22Rv1 (cell line): ENCODE measurements around the gene MGAT5B.

ENCODE experiments used
- H3K27ac ChIP-seq: fragments of 450-650 bp; 2 replicates; pipeline ENCODE4 v1.5.1; 2017
- ZFX ChIP-seq: fragments of 450-650 bp; IDR thresholded peaks from 2 replicates; pipeline ENCODE4 v1.6.1; 2017; ENCODE audit warnings: antibody characterized with exemption, borderline replicate concordance
- TF ChIP-seq, protein P1 (sequence below): fragments of 450-650 bp; IDR thresholded peaks from 2 replicates; pipeline ENCODE4 v1.5.1; 2017; ENCODE audit warnings: mild to moderate bottlenecking

MGAT5B gene

DNA sequence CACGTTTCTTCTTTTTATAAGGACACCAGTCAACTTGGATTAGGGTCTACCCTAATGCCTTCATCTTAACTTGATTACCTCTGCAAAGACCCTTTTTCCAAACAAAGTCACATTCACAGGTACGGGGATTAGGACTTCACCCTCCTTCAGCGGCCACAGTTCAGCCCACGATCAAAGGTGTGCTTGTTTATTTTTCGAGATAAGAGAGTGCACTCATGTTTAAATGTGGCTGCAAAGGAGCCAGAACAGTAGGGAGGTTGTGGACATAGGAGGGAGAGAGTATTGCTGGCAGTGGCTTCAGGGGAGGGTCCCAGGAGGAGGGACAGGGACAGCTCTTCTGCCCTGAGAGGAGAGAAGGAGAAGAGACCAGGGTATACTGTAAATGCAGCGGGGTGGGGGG is 46.7 kb downstream of the MGAT5B start:
- TF ChIP-seq ZFX, result no peak
- TF ChIP-seq, protein P1, sequence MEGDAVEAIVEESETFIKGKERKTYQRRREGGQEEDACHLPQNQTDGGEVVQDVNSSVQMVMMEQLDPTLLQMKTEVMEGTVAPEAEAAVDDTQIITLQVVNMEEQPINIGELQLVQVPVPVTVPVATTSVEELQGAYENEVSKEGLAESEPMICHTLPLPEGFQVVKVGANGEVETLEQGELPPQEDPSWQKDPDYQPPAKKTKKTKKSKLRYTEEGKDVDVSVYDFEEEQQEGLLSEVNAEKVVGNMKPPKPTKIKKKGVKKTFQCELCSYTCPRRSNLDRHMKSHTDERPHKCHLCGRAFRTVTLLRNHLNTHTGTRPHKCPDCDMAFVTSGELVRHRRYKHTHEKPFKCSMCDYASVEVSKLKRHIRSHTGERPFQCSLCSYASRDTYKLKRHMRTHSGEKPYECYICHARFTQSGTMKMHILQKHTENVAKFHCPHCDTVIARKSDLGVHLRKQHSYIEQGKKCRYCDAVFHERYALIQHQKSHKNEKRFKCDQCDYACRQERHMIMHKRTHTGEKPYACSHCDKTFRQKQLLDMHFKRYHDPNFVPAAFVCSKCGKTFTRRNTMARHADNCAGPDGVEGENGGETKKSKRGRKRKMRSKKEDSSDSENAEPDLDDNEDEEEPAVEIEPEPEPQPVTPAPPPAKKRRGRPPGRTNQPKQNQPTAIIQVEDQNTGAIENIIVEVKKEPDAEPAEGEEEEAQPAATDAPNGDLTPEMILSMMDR, result no peak
- no peak overlapping the region for H3K27ac ChIP-seq

DNA sequence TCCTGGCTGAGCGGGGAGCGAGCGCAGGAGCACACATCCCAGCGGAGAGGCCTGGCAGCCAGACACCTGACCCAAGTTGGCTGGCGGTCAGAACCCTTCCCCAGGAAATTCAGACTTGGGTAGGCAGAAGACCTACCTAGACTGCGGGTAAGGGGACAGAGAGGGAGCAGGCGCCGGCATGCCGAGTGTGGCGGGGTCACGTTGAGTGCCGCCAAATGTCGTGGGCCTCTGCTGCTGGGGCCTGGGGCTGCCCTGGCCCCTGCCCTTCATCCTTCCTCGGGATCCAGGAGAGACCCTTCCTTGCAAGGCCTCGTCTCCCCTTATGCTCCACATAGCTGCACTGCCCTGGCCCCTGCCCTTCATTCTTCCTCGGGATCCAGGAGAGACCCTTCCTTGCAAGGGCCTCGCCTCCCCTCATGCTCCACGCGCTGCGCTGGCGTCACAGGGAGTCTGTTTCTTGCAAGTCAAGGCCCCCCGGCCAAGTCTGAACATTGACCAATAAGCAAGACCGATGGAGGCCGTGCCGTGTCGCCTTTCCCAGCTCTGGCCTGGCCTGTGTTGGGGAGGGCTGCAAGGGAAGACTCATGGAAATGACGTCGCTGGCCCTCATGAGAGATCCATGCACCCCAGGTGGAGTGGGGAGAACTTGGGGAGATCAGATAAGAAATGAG is 47.8 kb downstream of the MGAT5B start:
- TF ChIP-seq, protein P1, result no peak
- TF ChIP-seq ZFX, result no peak
- no peak overlapping the region for H3K27ac ChIP-seq

DNA sequence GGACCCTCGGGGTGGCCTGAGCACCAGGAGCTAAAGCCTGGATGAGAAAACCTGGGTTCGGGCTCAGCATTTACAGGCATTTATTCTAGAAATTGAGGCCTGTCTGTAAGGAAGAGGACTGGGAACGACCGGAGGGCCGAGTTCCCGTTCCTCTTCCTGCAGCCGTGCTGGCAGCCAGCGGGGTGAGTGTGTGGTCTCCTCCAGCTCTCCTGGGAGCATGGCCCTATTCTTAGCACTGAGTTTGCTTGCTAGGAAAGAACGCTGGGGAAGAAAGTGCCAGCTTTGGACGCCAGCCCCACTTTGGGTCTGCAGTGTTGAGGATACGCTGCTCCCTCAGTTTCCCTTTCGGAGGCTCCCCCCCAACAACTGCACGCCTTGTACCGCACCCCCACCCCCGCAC is 49.6 kb downstream of the MGAT5B start:
- TF ChIP-seq, protein P1, result no peak
- no peak for TF ChIP-seq ZFX
- no peak overlapping the region for H3K27ac ChIP-seq

DNA sequence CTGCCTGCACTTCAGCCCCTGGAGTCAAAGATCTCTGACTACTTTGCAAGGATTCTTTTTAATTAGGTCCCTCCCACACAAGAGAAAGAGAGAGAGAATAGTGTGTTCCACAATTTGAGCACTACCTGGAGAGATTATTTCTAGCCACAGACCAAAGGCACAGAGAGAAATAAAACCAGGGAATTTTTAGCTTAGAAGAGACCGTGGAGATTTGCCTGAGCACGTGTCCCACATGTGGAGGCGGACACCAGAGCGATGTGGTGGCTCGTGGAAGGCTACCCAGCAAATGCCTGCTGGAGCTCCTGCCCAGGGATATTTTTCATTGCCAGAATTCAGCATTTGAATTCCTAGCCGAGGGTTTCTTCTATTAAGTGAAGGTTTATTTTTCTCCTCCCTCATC is 50.6 kb downstream of the MGAT5B start:
- H3K27ac ChIP-seq, result no peak overlapping the region
- TF ChIP-seq, protein P1, result no peak
- TF ChIP-seq ZFX, result no peak

DNA sequence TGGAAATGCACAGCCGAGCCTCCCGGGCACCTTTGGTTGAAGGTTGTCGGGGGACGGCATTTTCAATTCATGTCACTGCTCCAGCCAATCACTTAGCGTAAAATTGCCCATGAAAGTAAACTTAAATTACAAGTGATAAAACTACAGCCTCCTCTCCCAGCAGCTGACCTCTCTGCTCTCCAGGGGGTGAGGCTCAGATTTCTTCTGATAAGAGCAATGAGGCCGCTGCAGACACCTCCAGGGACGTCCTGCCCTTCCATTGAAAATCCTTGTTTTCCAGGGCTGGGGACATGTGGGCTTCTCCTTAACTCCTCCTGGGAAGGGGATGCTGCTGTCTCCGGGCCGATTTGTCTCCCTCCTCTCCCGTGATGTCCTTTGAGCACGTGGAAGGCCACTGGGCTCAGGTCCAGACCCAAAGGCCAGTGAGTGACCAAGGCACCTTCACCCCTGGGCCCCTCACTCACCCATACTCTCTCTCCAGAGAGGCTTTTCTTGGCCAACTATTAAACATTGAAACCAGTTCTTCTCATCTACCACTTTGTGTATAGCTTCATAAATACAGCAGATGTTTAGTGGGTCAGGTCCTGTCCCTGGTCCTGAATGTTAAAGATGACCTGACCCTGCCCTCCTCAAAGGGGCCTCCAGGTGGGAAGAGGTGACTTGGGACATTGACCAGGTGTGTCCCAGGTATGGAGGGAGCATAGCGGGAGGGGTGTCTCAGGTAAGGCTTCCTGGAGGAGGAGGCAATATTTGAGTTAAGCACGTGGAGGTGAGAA is 52.3 kb downstream of the MGAT5B start:
- TF ChIP-seq ZFX, result no peak
- TF ChIP-seq, protein P1, result no peak

DNA sequence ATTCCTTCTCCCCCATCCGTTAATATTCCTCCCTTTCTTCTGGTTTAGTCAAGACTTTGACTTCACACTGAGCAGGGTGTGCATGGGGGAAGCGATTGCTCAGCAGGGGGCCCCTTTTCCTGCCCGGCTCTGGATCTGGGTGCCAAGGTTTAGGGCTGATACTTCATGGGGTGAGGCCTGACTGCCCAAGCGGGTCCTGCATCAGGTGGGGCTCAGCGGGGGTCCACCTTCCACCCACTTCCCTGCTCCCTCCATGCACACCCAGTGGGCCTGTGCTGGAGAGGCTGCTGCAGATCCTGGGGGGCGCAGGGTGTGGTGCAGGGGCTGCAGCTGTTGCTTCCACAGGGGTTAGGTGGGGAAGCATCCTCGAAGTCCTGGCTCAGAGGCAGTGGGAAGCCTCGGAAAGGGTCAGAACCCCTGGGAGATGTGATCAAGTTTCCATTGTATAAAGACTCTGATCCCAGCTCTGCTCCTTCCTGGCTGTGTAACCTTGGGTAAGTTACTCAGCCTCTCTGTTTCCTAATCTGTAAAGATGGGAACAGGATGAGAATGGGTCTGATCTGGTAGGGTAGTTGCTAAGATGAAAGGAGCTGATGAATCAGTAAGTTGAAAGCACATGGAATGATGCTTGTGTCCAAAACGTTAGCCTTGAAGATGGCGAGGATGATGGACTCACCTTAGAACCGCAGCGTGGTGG is 53.3 kb downstream of the MGAT5B start:
- TF ChIP-seq, protein P1, result no peak
- no peak for TF ChIP-seq ZFX
- no peak overlapping the region for H3K27ac ChIP-seq

More for the DNA sequence above, 52.3 kb downstream of the MGAT5B start:
- no peak overlapping the region for H3K27ac ChIP-seq
